DND-41 (cell line): ENCODE measurements around the gene ZNF827.
A peak's percentile ranks its signal among the peaks of the same experiment; 100 is the strongest.

Source experiments
- ATAC-seq: fragments of 200-7000 bp; cut with Tn5 transposase; 3 replicates; pipeline ENCODE4 v1.9.1; 2021; ENCODE audit warnings: low read depth; ENCODE audit not compliant: insufficient read depth
- DNase-seq: peaks from one replicate; pipeline ENCODE4 v3.0.0-alpha.2; 2020
- H2AFZ ChIP-seq: 2 replicates; pipeline ENCODE4 v1.6.0; 2012; ENCODE audit warnings: low read depth, low read length
- H3K27ac ChIP-seq: 2 replicates; pipeline ENCODE4 v1.5.1; 2012; ENCODE audit warnings: low read length, inconsistent platforms
- H3K27me3 ChIP-seq: fragments of 200-600 bp; sonication (generic); 2 replicates; pipeline ENCODE4 v1.6.0; 2012; ENCODE audit warnings: low read length, mild to moderate bottlenecking, inconsistent platforms; ENCODE audit not compliant: insufficient read depth, poor library complexity
- H3K36me3 ChIP-seq: 2 replicates; pipeline ENCODE4 v1.5.1; 2012; ENCODE audit warnings: low read length, inconsistent platforms; ENCODE audit not compliant: insufficient read depth
- H3K4me1 ChIP-seq: 2 replicates; pipeline ENCODE4 v1.5.1; 2012; ENCODE audit warnings: mild to moderate bottlenecking, low read length; ENCODE audit not compliant: insufficient read depth
- H3K4me2 ChIP-seq: 2 replicates; pipeline ENCODE4 v1.6.0; 2012; ENCODE audit warnings: mild to moderate bottlenecking, moderate library complexity, low read length, inconsistent platforms; ENCODE audit not compliant: insufficient read depth
- H3K4me3 ChIP-seq, 2 experiments: fragments of 200-600 bp in 1 of 2; shearing (Covaris generic) in 1 of 2; 2 replicates each; pipeline ENCODE4 v1.5.1; 2012 to 2016; ENCODE audit warnings: inconsistent platforms in 2 of 2, low read length in 2 of 2, mild to moderate bottlenecking in 2 of 2, low read depth in 1 of 2, moderate library complexity in 1 of 2
- H3K79me2 ChIP-seq: 2 replicates; pipeline ENCODE4 v1.6.0; 2012; ENCODE audit warnings: low read length, inconsistent platforms; ENCODE audit not compliant: insufficient read depth
- H3K9ac ChIP-seq: 2 replicates; pipeline ENCODE4 v1.6.0; 2012; ENCODE audit warnings: low read depth, mild to moderate bottlenecking, inconsistent platforms, low read length, moderate library complexity
- H3K9me3 ChIP-seq: 2 replicates; pipeline ENCODE4 v1.5.1; 2012; ENCODE audit warnings: low read length, moderate library complexity, mild to moderate bottlenecking, inconsistent platforms; ENCODE audit not compliant: insufficient read depth, severe bottlenecking
- H4K20me1 ChIP-seq: 2 replicates; pipeline ENCODE4 v1.6.0; 2012; ENCODE audit warnings: low read length; ENCODE audit not compliant: insufficient read depth
- CTCF ChIP-seq: IDR thresholded peaks from 2 replicates; pipeline ENCODE4 v1.5.1; 2012; ENCODE audit warnings: borderline replicate concordance, low read length, moderate library complexity, mild to moderate bottlenecking; ENCODE audit not compliant: poor library complexity, severe bottlenecking; ENCODE audit errors: extremely low read depth
- EZH2 ChIP-seq: IDR thresholded peaks from 3 replicates; pipeline ENCODE4 v1.6.1; 2012; ENCODE audit warnings: borderline replicate concordance, low read depth, mild to moderate bottlenecking, moderate library complexity, low read length, inconsistent platforms; ENCODE audit not compliant: severe bottlenecking

The ZNF827 gene

GRCh38 chr4:145937971-145938611, 532 bp downstream of the ZNF827 start:
- peaks cover 23% of the 10 kb centered on the region for H3K4me1 ChIP-seq
- no peaks in the 10 kb centered on the region for H3K9me3 ChIP-seq
- no peaks in the 10 kb centered on the region for H3K79me2 ChIP-seq
- H3K4me2 ChIP-seq: peak overlapping the region; percentile 88
- peak overlapping the region; percentile 68 for H2AFZ ChIP-seq
- H3K27me3 ChIP-seq: peaks cover 80% of the 10 kb centered on the region
- ATAC-seq (peak; percentile 37; the same call in 2 of the 3 replicates), DNase-seq (peak; percentile 31)
- no peaks in the 10 kb centered on the region for H3K36me3 ChIP-seq
- H3K4me3 ChIP-seq: peak overlapping the region; percentile 30 to 64; a peak in 3 of 4 replicates
- H3K9ac ChIP-seq: peak overlapping the region; percentile 50
- 0 out of 2 replicates have a peak, but pooled peaks cover 3% of the 10 kb centered on the region for H4K20me1 ChIP-seq
- TF ChIP-seq CTCF (no peak), EZH2 (peak; percentile 84)
- no peak overlapping the region for H3K27ac ChIP-seq

- Histone ChIP-seq H3K4me2 (peak overlapping the region; percentile 88), H3K4me3 (peak overlapping the region; percentile 30 to 64; a peak in 3 of 4 replicates), H2AFZ (no peak overlapping the region; the same call in 1 of the 2 replicates), H4K20me1 (0 out of 2 replicates have a peak, but pooled peaks cover 3% of the 10 kb centered on the region), H3K79me2 (no peaks in the 10 kb centered on the region), H3K9me3 (no peaks in the 10 kb centered on the region), H3K9ac (peak overlapping the region; percentile 50; the same call in 1 of the 2 replicates), H3K27me3 (peaks cover 80% of the 10 kb centered on the region), H3K36me3 (no peaks in the 10 kb centered on the region), H3K4me1 (peaks cover 23% of the 10 kb centered on the region), H3K27ac (no peak overlapping the region)
- peak; percentile 62 for ATAC-seq
- DNase-seq: peak; percentile 38
- TF ChIP-seq EZH2: no peak
- TF ChIP-seq CTCF: no peak
Measured at GRCh38 chr4:145936997-145937901, 1.4 kb downstream of the ZNF827 start.

- Histone ChIP-seq H3K79me2 (no peaks in the 10 kb centered on the region), H3K4me2 (peak overlapping the region; percentile 88), H3K9ac (peak overlapping the region; percentile 41; the same call in 1 of the 2 replicates), H3K27ac (no peak overlapping the region), H3K4me3 (peak overlapping the region; percentile 24 to 64; a peak in 3 of 4 replicates), H3K9me3 (no peaks in the 10 kb centered on the region), H3K27me3 (peaks cover 81% of the 10 kb centered on the region), H3K4me1 (peaks cover 23% of the 10 kb centered on the region), H2AFZ (peak overlapping the region; percentile 57), H3K36me3 (no peaks in the 10 kb centered on the region), H4K20me1 (0 out of 2 replicates have a peak, but pooled peaks cover 3% of the 10 kb centered on the region)
- DNase-seq (peak; percentile 24), ATAC-seq (peak; percentile 23)
- TF ChIP-seq EZH2 (peak; percentile 98), CTCF (no peak)
Measured at GRCh38 chr4:145936142-145936996, 2.3 kb downstream of the ZNF827 start.
